Adipocyte (in vitro differentiated cells): ENCODE data around the gene SEMA4B.

Experiments used
- DNase-seq: peaks from one replicate; pipeline ENCODE4 v3.0.0-alpha.2; 2015; ENCODE audit warnings: low read depth
- H3K27me3 ChIP-seq: replicated peaks from 2 replicates; pipeline ENCODE4 v1.7.0; 2013; ENCODE audit warnings: mild to moderate bottlenecking, low read length, moderate library complexity; ENCODE audit not compliant: control insufficient read depth, insufficient read depth
- H3K36me3 ChIP-seq: 2 replicates; pipeline ENCODE4 v1.7.0; 2013; ENCODE audit warnings: low read length, mild to moderate bottlenecking, moderate library complexity; ENCODE audit not compliant: control insufficient read depth, insufficient read depth, severe bottlenecking
- H3K4me1 ChIP-seq: 2 replicates; pipeline ENCODE4 v1.7.0; 2013; ENCODE audit warnings: mild to moderate bottlenecking, low read length, moderate library complexity; ENCODE audit not compliant: control insufficient read depth, insufficient read depth
- H3K4me3 ChIP-seq: 2 replicates; pipeline ENCODE4 v1.7.0; 2013; ENCODE audit warnings: mild to moderate bottlenecking, low read length, moderate library complexity
- H3K9ac ChIP-seq: 2 replicates; pipeline ENCODE4 v1.7.0; 2013; ENCODE audit warnings: mild to moderate bottlenecking, low read length, moderate library complexity
- H3K9me3 ChIP-seq: 2 replicates; pipeline ENCODE4 v1.7.0; 2013; ENCODE audit warnings: mild to moderate bottlenecking, low read length, moderate library complexity; ENCODE audit not compliant: control insufficient read depth

The SEMA4B gene, protein sequence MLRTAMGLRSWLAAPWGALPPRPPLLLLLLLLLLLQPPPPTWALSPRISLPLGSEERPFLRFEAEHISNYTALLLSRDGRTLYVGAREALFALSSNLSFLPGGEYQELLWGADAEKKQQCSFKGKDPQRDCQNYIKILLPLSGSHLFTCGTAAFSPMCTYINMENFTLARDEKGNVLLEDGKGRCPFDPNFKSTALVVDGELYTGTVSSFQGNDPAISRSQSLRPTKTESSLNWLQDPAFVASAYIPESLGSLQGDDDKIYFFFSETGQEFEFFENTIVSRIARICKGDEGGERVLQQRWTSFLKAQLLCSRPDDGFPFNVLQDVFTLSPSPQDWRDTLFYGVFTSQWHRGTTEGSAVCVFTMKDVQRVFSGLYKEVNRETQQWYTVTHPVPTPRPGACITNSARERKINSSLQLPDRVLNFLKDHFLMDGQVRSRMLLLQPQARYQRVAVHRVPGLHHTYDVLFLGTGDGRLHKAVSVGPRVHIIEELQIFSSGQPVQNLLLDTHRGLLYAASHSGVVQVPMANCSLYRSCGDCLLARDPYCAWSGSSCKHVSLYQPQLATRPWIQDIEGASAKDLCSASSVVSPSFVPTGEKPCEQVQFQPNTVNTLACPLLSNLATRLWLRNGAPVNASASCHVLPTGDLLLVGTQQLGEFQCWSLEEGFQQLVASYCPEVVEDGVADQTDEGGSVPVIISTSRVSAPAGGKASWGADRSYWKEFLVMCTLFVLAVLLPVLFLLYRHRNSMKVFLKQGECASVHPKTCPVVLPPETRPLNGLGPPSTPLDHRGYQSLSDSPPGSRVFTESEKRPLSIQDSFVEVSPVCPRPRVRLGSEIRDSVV

GRCh38 chr15:90201130-90201943 is at the start of gene SEMA4B:
Gene SEMA4B, plus strand, starts transcription at chr15:90201330. Its CDS starts 249 bp downstream, at chr15:90201579.
- Histone ChIP-seq H3K9me3 (no peaks in the 10 kb centered on the region), H3K9ac (peak within 1 kb of the TSS; percentile 83), H3K36me3 (peaks cover 1% of the 10 kb centered on the region), H3K27me3 (no peaks in the 10 kb centered on the region), H3K4me1 (peaks cover 23% of the 10 kb centered on the region), H3K4me3 (peak within 1 kb of the TSS; percentile 87)
- peak; percentile 89 for DNase-seq

- Histone ChIP-seq H3K36me3 (no peaks in the 10 kb centered on the region), H3K9me3 (no peaks in the 10 kb centered on the region), H3K27me3 (no peaks in the 10 kb centered on the region), H3K4me3 (no peak overlapping the region), H3K9ac (no peak overlapping the region), H3K4me1 (peaks cover 7% of the 10 kb centered on the region)
- DNase-seq = no peak
Observed at GRCh38 chr15:90151989-90152645, 49.0 kb upstream of the SEMA4B start.

- Histone ChIP-seq H3K4me3 (no peak overlapping the region), H3K27me3 (no peaks in the 10 kb centered on the region), H3K4me1 (peaks cover 15% of the 10 kb centered on the region), H3K9ac (no peak overlapping the region), H3K9me3 (no peaks in the 10 kb centered on the region), H3K36me3 (no peaks in the 10 kb centered on the region)
- DNase-seq = no peak
Observed at GRCh38 chr15:90153658-90154057, 47.5 kb upstream of the SEMA4B start.

DNA sequence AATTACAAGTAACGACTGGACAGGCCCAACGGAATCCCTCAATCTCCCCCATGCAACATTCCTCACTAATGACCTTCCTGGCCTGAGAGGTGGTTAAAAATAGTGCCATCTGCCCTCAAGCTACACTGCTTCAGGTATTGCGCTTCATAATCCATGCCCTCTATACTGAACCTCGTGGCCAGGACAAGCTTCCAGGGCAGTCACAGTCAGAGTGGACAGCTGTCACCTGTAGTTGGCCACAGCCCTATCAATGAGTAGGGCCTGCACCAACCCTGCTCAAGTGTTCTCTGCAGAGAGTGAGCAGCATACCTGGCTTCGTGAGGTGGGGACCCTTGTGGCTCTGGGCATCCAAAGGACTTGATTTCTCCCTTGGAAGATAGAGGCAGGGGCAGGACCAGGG is 46.9 kb upstream of the SEMA4B start:
- no peaks in the 10 kb centered on the region for H3K9me3 ChIP-seq
- H3K36me3 ChIP-seq = no peaks in the 10 kb centered on the region
- H3K4me3 ChIP-seq = no peak overlapping the region
- no peak for DNase-seq
- H3K9ac ChIP-seq = no peak overlapping the region
- peaks cover 17% of the 10 kb centered on the region for H3K4me1 ChIP-seq
- H3K27me3 ChIP-seq = no peaks in the 10 kb centered on the region

GRCh38 chr15:90154861-90155626 is 46.1 kb upstream of the SEMA4B start:
- peaks cover 17% of the 10 kb centered on the region for H3K4me1 ChIP-seq
- no peaks in the 10 kb centered on the region for H3K9me3 ChIP-seq
- no peak overlapping the region for H3K9ac ChIP-seq
- no peaks in the 10 kb centered on the region for H3K27me3 ChIP-seq
- no peaks in the 10 kb centered on the region for H3K36me3 ChIP-seq
- DNase-seq = peak; percentile 65
- no peak overlapping the region for H3K4me3 ChIP-seq

DNA sequence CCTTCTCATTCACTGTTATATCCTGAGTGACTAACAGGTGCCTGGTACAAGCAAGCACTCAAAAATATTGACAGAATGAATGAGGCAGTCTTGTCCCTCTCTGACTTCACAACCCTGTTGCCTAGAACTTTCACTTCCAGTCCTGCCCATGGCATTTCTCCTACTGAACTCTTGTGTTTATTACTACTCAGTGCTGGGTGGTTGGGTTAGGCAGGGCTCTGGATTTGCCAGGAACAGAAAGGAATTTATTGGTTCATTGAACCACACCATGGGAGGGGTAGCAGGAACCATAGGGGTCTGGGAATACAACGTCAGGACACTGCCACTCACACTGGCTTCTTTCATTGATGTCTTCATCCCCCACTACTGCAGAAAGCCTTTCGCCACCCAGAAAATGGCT is 41.9 kb upstream of the SEMA4B start:
- no peak for DNase-seq

GRCh38 chr15:90160781-90161727 is 40.1 kb upstream of the SEMA4B start:
- Histone ChIP-seq H3K27me3 (no peaks in the 10 kb centered on the region), H3K4me3 (no peak overlapping the region), H3K4me1 (peaks cover 27% of the 10 kb centered on the region), H3K9me3 (no peaks in the 10 kb centered on the region), H3K36me3 (no peaks in the 10 kb centered on the region), H3K9ac (no peak overlapping the region)
- no peak for DNase-seq

More for the DNA sequence above, 41.9 kb upstream of the SEMA4B start:
- H3K4me3 ChIP-seq = no peak overlapping the region
- H3K9ac ChIP-seq = no peak overlapping the region
- H3K4me1 ChIP-seq = peaks cover 17% of the 10 kb centered on the region
- H3K27me3 ChIP-seq = no peaks in the 10 kb centered on the region
- no peaks in the 10 kb centered on the region for H3K9me3 ChIP-seq
- H3K36me3 ChIP-seq = no peaks in the 10 kb centered on the region

DNA sequence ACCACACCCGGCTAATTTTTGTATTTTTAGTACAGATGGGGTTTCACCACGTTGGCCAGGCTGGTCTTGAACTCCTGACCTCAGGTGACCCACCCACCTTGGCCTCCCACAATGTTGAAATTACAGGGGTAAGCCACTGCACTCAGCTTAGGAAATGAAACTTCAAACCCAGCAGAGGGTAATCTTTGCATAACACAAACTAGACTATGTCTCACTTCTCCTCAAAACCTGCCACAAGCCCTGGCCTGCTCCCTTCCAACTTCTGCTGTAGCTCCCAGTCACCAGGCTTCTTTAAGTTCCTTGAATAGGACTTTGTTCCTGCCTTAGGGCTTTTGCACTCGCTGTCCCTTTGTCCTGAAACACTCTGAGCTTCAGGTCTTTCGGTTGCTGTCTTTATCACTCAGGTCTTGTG is 39.2 kb upstream of the SEMA4B start:
- H3K4me1 ChIP-seq = peaks cover 30% of the 10 kb centered on the region
- no peaks in the 10 kb centered on the region for H3K27me3 ChIP-seq
- no peak overlapping the region for H3K4me3 ChIP-seq
- no peak overlapping the region for H3K9ac ChIP-seq
- no peaks in the 10 kb centered on the region for H3K36me3 ChIP-seq
- H3K9me3 ChIP-seq = no peaks in the 10 kb centered on the region
- no peak for DNase-seq

GRCh38 chr15:90162956-90163355 is 38.2 kb upstream of the SEMA4B start:
- Histone ChIP-seq H3K9me3 (no peaks in the 10 kb centered on the region), H3K27me3 (no peaks in the 10 kb centered on the region), H3K4me1 (peaks cover 29% of the 10 kb centered on the region), H3K4me3 (no peak overlapping the region), H3K9ac (no peak overlapping the region), H3K36me3 (no peaks in the 10 kb centered on the region)
- DNase-seq = no peak
